Activated T-cell treated with anti-CD3 and anti-CD28 coated beads, Interleukin-2, amount 50 U/mL, for 48 hours (primary cell): ENCODE results near the gene ADRB1.

Experiments used
- DNase-seq, 2 experiments: peaks; one replicate each; pipeline ENCODE4 v3.0.0-alpha.2; 2020

Gene ADRB1

GRCh38 chr10:114058297-114058696 lies 14.6 kb downstream of the ADRB1 start:
- DNase-seq, result no peak

- DNase-seq, result no peak
Observed at GRCh38 chr10:114059561-114059960, 15.9 kb downstream of the ADRB1 start.

GRCh38 chr10:114060456-114060855 lies 16.8 kb downstream of the ADRB1 start:
- no peak for DNase-seq

GRCh38 chr10:114061148-114061547 lies 17.5 kb downstream of the ADRB1 start:
- no peak for DNase-seq

GRCh38 chr10:114061789-114062188 lies 18.1 kb downstream of the ADRB1 start:
- DNase-seq, result no peak

GRCh38 chr10:114064151-114065048 lies 20.7 kb downstream of the ADRB1 start:
- DNase-seq, result no peak

GRCh38 chr10:114065049-114065435 lies 21.4 kb downstream of the ADRB1 start:
- DNase-seq, result no peak

- DNase-seq, result no peak
Observed at GRCh38 chr10:114068054-114068707, 24.5 kb downstream of the ADRB1 start.

- DNase-seq, result no peak
Observed at GRCh38 chr10:114070710-114071109, 27.0 kb downstream of the ADRB1 start.

- no peak for DNase-seq
Observed at GRCh38 chr10:114071178-114071577, 27.5 kb downstream of the ADRB1 start.

GRCh38 chr10:114073395-114074186 lies 29.9 kb downstream of the ADRB1 start:
- DNase-seq, result no peak

GRCh38 chr10:114075093-114075492 lies 31.4 kb downstream of the ADRB1 start:
- DNase-seq, result no peak

GRCh38 chr10:114077347-114077746 lies 33.7 kb downstream of the ADRB1 start:
- DNase-seq, result no peak

GRCh38 chr10:114077815-114078219 lies 34.2 kb downstream of the ADRB1 start:
- DNase-seq, result no peak

GRCh38 chr10:114078346-114078745 lies 34.7 kb downstream of the ADRB1 start:
- no peak for DNase-seq

GRCh38 chr10:114079421-114079820 lies 35.8 kb downstream of the ADRB1 start:
- no peak for DNase-seq

- DNase-seq, result no peak
Observed at GRCh38 chr10:114081911-114082583, 38.4 kb downstream of the ADRB1 start.

GRCh38 chr10:114083040-114083439 lies 39.4 kb downstream of the ADRB1 start:
- no peak for DNase-seq

GRCh38 chr10:114084215-114084614 lies 40.5 kb downstream of the ADRB1 start:
- peak in 1 of 2 experiments; percentile 33 for DNase-seq

GRCh38 chr10:114087255-114087654 lies 43.6 kb downstream of the ADRB1 start:
- DNase-seq, result no peak

- DNase-seq, result no peak
Observed at GRCh38 chr10:114087655-114088054, 44.0 kb downstream of the ADRB1 start.

- no peak for DNase-seq
Observed at GRCh38 chr10:114094795-114095194, 51.1 kb downstream of the ADRB1 start.
